ENCODE data around the gene RAD23A.

DNA sequence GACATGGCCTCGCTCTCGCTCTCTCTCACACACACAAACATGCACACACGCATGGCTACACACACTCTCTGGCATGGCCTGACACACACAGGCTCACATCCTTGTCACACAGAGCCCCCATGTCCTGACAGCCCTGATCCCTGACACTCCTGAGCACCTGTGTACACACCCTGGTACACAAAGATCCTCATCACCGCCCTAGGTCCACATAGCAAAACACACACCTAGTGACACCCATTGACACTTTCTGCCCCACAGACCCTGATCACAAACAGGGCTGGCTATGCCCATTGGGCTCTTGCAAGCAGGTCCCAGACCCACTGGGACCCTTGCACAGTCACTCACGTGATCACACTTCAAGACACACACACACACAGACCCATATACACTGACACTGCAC lies 45.6 kb downstream of the RAD23A start:
- TF ChIP-seq, protein P1, sequence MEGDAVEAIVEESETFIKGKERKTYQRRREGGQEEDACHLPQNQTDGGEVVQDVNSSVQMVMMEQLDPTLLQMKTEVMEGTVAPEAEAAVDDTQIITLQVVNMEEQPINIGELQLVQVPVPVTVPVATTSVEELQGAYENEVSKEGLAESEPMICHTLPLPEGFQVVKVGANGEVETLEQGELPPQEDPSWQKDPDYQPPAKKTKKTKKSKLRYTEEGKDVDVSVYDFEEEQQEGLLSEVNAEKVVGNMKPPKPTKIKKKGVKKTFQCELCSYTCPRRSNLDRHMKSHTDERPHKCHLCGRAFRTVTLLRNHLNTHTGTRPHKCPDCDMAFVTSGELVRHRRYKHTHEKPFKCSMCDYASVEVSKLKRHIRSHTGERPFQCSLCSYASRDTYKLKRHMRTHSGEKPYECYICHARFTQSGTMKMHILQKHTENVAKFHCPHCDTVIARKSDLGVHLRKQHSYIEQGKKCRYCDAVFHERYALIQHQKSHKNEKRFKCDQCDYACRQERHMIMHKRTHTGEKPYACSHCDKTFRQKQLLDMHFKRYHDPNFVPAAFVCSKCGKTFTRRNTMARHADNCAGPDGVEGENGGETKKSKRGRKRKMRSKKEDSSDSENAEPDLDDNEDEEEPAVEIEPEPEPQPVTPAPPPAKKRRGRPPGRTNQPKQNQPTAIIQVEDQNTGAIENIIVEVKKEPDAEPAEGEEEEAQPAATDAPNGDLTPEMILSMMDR (IDR thresholded peaks at IDR 0.05; ENCODE audit: insufficient read depth, low read depth, low read length): no peak
- TF ChIP-seq EZH2 (IDR thresholded peaks at IDR 0.05; ENCODE audit: insufficient read depth, low read length): no peak

All from astrocyte (in vitro differentiated cells and primary cell).